Thyroid gland (tissue), 4 donors: Measurements from ENCODE around the gene PLXNA3.

Source experiments
- POLR2A ChIP-seq, 2 donors: fragments of 450-650 bp; IDR thresholded peaks; one replicate each; pipeline ENCODE4 v1.6.1; 2017; ENCODE audit warnings: antibody characterized with exemption in 2 of 2, mild to moderate bottlenecking in 2 of 2, moderate library complexity in 1 of 2
- TF ChIP-seq, protein P1 (sequence below), 6 experiments: fragments of 200-600 bp in 3 of 6; fragments of 450-650 bp in 3 of 6; sonication (generic) in 3 of 6; IDR thresholded peaks; one replicate each; pipeline ENCODE4 v1.5.1; 2016 to 2019; ENCODE audit warnings: antibody characterized with exemption in 6 of 6, mild to moderate bottlenecking in 2 of 6, inconsistent platforms in 1 of 6, moderate library complexity in 1 of 6

DNA sequence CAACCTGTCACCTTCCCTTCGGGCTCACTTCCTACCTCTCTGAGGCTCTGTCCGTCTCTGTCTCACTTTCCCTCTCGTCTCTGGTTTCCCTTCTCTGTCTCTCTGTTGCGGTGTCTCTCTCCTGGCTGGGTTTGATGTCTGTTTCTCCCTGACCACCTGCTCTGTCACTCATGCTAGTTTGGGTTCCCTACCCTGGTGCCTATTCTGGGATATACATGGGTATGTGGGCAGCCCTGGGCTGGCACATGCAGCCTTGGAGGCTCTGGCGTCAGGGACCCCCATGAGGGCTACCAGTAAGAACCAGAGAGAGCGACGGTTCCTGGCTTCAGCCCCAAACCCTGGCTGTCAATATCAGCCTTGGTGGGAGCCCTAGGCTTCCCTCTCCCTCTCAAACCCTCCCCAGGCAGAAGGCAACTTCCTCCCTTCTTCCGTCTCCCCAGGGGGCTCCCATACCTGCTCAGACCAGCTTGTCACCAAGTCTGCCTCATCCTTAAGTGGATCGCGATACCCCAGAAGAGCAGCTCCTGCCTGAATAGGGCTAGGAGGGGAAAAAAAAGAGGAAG lies 49.3 kb upstream of the PLXNA3 start:
- TF ChIP-seq, protein P1, sequence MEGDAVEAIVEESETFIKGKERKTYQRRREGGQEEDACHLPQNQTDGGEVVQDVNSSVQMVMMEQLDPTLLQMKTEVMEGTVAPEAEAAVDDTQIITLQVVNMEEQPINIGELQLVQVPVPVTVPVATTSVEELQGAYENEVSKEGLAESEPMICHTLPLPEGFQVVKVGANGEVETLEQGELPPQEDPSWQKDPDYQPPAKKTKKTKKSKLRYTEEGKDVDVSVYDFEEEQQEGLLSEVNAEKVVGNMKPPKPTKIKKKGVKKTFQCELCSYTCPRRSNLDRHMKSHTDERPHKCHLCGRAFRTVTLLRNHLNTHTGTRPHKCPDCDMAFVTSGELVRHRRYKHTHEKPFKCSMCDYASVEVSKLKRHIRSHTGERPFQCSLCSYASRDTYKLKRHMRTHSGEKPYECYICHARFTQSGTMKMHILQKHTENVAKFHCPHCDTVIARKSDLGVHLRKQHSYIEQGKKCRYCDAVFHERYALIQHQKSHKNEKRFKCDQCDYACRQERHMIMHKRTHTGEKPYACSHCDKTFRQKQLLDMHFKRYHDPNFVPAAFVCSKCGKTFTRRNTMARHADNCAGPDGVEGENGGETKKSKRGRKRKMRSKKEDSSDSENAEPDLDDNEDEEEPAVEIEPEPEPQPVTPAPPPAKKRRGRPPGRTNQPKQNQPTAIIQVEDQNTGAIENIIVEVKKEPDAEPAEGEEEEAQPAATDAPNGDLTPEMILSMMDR (IDR thresholded peaks at IDR 0.05), result no peak
- TF ChIP-seq POLR2A (IDR thresholded peaks at IDR 0.05), result no peak
